Esophagus (tissue), 2 donors: ENCODE measurements around the gene FKBP5. TPM values are rescaled to one million over a fixed set of nuclear protein-coding genes. Genes with fewer than 3 reads are reported as not detected.

Source experiments
- polyA plus RNA-seq, 2 donors: library from polyadenylated mRNA; stranded (reverse); fragments of 200-250 nt; gene quantifications; one replicate each; pipeline ENCODE4 v1.2.3, GENCODE V29; 2013
- donor health status: healthy with polysubstance abuse.
- donor health status: Bipolar disorder and iron deficiency.

FKBP5 gene
- polyA plus RNA-seq, 2 donors = 32.8 to 45.9 TPM

Other genes starting within 250 kb of the FKBP5 start
- 1 to 10 TPM; 4.6 to 6.3 TPM for gene FANCE, start 236.6 kb downstream of the FKBP5 start, polyA plus RNA-seq
- gene RPL10A, start 220.5 kb downstream of the FKBP5 start, polyA plus RNA-seq = 1,000 to 10,000 TPM in 1 of 2 donors, 100 to 1,000 TPM in 1; 735 to 2,438 TPM
- 10 to 100 TPM; 28.6 to 29.1 TPM for gene TEAD3, start 191.8 kb downstream of the FKBP5 start, polyA plus RNA-seq
- under 1 TPM; 0.08 TPM for gene TULP1, start 176.0 kb downstream of the FKBP5 start, polyA plus RNA-seq
- under 1 TPM; 0.27 to 0.96 TPM for gene ARMC12, start 48.1 kb upstream of the FKBP5 start, polyA plus RNA-seq
- gene CLPSL2, start 87.7 kb upstream of the FKBP5 start, polyA plus RNA-seq = not detected
- gene CLPSL1, start 92.1 kb upstream of the FKBP5 start, polyA plus RNA-seq = not detected
- 1 to 10 TPM in 1 of 2 donors, under 1 TPM in 1; 0.28 to 1.1 TPM for gene CLPS, start 108.4 kb upstream of the FKBP5 start, polyA plus RNA-seq
- not detected for gene LHFPL5, start 116.4 kb upstream of the FKBP5 start, polyA plus RNA-seq
- gene SRPK1, start 232.2 kb upstream of the FKBP5 start, polyA plus RNA-seq = 10 to 100 TPM; 15.2 to 20.2 TPM